Gastrocnemius medialis (tissue), 4 donors: ENCODE data around the gene HNRNPA0. TPM values are rescaled to one million over a fixed set of nuclear protein-coding genes. Genes with fewer than 3 reads are reported as not detected.

ENCODE experiments used
- ATAC-seq, 2 donors: fragments of 150-250 bp; one replicate each; pipeline ENCODE4 v1.9.1; 2016
- DNase-seq, 2 donors: peaks; one replicate each; pipeline ENCODE4 v3.0.0-alpha.2; 2019
- H3K27ac ChIP-seq, 4 donors: fragments of 200-600 bp; sonication (generic); 1 replicate in 1 of 4; 2 replicates in 3 of 4; pipeline ENCODE4 v1.5.1; 2016 to 2018; ENCODE audit warnings: mild to moderate bottlenecking in 2 of 4, moderate library complexity in 1 of 4
- H3K27me3 ChIP-seq, 3 donors: fragments of 200-600 bp; sonication (generic) in 2 of 3; 1 replicate in 1 of 3; 2 replicates in 2 of 3; pipeline versions ENCODE4 v1.5.1 to v1.6.0; 2016 to 2019; ENCODE audit warnings: mild to moderate bottlenecking in 1 of 3, moderate library complexity in 1 of 3
- H3K36me3 ChIP-seq, 2 donors: fragments of 200-600 bp; sonication (generic) in 1 of 2; one replicate each; pipeline ENCODE4 v1.5.1; 2017 to 2018
- H3K4me1 ChIP-seq, 2 donors: fragments of 200-600 bp; sonication (generic) in 1 of 2; one replicate each; pipeline ENCODE4 v1.5.1; 2016 to 2017; ENCODE audit warnings: mild to moderate bottlenecking in 2 of 2
- H3K4me3 ChIP-seq, 4 donors: fragments of 200-600 bp; sonication (generic) in 3 of 4; 1 replicate in 1 of 4; 2 replicates in 3 of 4; pipeline ENCODE4 v1.5.1; 2016 to 2019; ENCODE audit warnings: mild to moderate bottlenecking in 2 of 4
- H3K9me3 ChIP-seq, 3 donors: fragments of 200-600 bp; sonication (generic) in 2 of 3; 1 replicate in 1 of 3; 2 replicates in 2 of 3; pipeline ENCODE4 v1.5.1; 2016 to 2019
- CTCF ChIP-seq, 5 experiments: fragments of 450-650 bp in 3 of 5; fragments of 200-600 bp in 2 of 5; sonication (generic) in 2 of 5; IDR thresholded peaks in 4 of 5; conservative IDR thresholded peaks in 1 of 5; 1 replicate in 4 of 5; 2 replicates in 1 of 5; pipeline ENCODE4 v1.5.1; 2016 to 2019; ENCODE audit warnings: antibody characterized with exemption in 5 of 5, mild to moderate bottlenecking in 3 of 5, moderate library complexity in 3 of 5
- POLR2A ChIP-seq, 2 donors: fragments of 450-650 bp; IDR thresholded peaks; one replicate each; pipeline ENCODE4 v1.6.1; 2017; ENCODE audit warnings: antibody characterized with exemption in 2 of 2, mild to moderate bottlenecking in 2 of 2, moderate library complexity in 2 of 2
- in situ Hi-C, 4 donors: fragments of 200-750 bp; cut with MboI; loops; one replicate each; pipeline versions ENCODE4 v1.15.0 to v1.8.0; 2017; ENCODE audit warnings: low sequenced_read_pairs in 4 of 4
- intact Hi-C: fragments of 100-400 bp; cut with DNase I; formaldehyde crosslinking; loops from one replicate; pipeline ENCODE4 v1.15.1; 2023; ENCODE audit warnings: low total_unique reads
- total RNA-seq, 4 donors: library from RNA; depleted of rRNA; stranded (reverse); fragments of >200 nt; gene quantifications; one replicate each; pipeline versions ENCODE4 v1.1.0 to v1.2.3, GENCODE V29; 2016

The HNRNPA0 gene
- total RNA-seq, 4 donors from 2014 or later: 4.2 to 6.0 (median 5.2) TPM

DNA sequence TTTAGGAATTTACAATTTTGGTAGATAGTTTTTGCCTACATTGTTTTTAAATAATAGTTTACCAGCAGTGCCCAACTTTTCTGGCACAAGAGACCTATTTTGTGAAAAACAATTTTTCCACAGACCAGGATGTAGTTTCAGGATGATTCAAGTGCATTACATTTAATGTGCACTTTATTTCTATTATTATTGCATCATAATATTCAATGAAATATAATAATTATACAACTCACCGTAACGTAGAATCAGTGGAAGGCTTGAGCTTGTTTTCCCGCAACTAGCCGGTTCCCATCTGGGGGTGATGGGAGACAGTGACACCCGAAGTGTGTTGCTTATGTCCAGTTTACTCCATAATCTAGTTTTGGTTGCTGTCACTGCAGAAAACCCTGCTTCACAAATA lies 3.5 kb upstream of the HNRNPA0 start:
- in situ Hi-C loops (loop anchor here in 2 of 4 donors (25.0 kb wide), 1 partner anchor 280 kb away; the partner anchor contains the start of gene FAM13B (in 2 of the 2)), intact Hi-C loops (no loop called here)
- TF ChIP-seq POLR2A (IDR thresholded peaks at IDR 0.05) (no peak), CTCF (IDR thresholded peaks at IDR 0.05 in 4 of 5, conservative IDR thresholded peaks at IDR 0.05 in 1 of 5) (no peak)
- Histone ChIP-seq H3K4me3 (no peak overlapping the region), H3K4me1 (peaks cover 0 to 13% of the 10 kb centered on the region in 2 donors), H3K36me3 (no peaks in the 10 kb centered on the region), H3K27ac (no peak overlapping the region), H3K27me3 (no peaks in the 10 kb centered on the region), H3K9me3 (no peaks in the 10 kb centered on the region)
- DNase-seq: no peak
- no peak for ATAC-seq

DNA sequence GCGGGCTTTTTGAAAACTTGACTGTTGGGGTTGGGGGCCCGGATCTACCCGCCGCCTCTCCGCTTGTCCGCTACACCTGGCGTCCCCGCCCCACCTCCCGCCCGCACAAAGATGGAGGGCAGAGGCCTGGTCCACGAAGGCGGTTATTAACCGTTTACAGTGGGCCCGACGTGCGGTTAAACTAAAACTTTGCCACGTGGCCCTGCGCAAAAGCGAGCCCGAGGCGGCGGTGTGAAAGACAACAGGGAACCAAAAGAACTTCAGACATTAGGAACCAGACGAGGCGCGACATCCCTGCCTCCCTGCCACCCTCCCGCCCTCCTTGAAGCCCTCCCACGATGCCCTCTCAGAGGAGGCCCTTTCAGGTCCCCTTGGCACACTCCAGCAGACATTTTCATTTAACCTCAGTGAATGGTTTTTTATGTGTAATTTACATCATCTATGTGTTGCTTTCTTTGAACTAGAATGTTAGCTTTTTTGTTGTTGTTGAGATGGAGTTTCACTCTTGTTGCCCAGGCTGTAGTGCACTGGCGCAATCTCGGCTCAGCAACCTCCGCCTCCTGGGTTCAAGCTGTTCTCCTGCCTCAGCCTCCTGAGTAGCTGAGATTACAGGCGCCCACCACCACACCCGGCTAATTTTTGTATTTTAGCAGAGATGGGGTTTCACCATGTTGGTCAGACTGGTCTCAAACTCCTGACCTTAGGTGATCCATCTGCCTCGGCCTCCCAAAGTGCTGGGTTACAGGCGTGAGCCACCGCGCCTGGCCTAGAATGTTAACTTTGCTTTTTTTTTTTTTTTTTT lies 999 bp upstream of the HNRNPA0 start:
- in situ Hi-C loops (loop anchor here in 2 of 4 donors (25.0 kb wide), 1 partner anchor 282 kb away; the partner anchor contains the start of gene FAM13B (in 2 of the 2)), intact Hi-C loops (loop anchor here (2.0 to 5.0 kb wide), 6 partner anchors 68 to 822 kb away; partner anchors contain the start of genes BRD8, FAM13B, HSPA9 and KIF20A)

DNA sequence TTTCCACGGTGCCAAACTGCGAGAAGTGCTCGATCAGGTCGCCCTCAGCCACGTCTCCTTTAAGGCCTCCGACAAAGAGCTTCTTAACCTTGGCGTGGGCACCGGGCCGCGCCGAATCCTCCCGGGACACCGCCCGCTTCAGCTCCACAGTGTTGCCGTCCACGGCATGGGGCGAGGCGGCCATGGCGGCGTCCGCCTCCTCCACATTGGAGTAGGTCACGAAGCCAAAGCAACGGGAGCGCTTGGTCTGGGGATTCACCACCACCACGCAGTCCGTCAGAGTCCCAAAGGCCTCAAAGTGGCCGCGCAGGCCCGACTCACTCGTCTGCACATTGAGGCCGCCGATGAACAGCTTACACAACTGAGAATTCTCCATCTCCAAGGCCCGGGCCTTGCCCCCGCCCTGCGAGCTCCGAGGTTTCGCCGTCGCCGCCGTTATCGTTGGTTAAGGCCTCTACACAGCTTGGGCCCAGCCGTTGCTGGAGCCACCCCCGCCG lies 424 bp downstream of the HNRNPA0 start:
- in situ Hi-C loops (loop anchor here in 2 of 4 donors (25.0 kb wide), 1 partner anchor 284 kb away; the partner anchor contains the start of gene FAM13B (in 2 of the 2)), intact Hi-C loops (loop anchor here (2.0 to 5.0 kb wide), 6 partner anchors 69 to 824 kb away; partner anchors contain the start of genes BRD8, FAM13B, HSPA9 and KIF20A)
- Histone ChIP-seq H3K4me3 (peak overlapping the region; percentile 80 to 98 (median 96)), H3K9me3 (no peaks in the 10 kb centered on the region), H3K36me3 (no peaks in the 10 kb centered on the region), H3K4me1 (peaks cover 28 to 32% of the 10 kb centered on the region in 2 donors), H3K27ac (peak overlapping the region; percentile 98 to 100 (median 100)), H3K27me3 (no peaks in the 10 kb centered on the region)
- ATAC-seq (peak; percentile 35 to 42), DNase-seq (peak; percentile 29 to 64)
- no peak for TF ChIP-seq CTCF (IDR thresholded peaks at IDR 0.05 in 4 of 5, conservative IDR thresholded peaks at IDR 0.05 in 1 of 5)
- TF ChIP-seq POLR2A (IDR thresholded peaks at IDR 0.05): no peak

More for the DNA sequence above, 999 bp upstream of the HNRNPA0 start:
- TF ChIP-seq POLR2A (IDR thresholded peaks at IDR 0.05): no peak
- TF ChIP-seq CTCF (IDR thresholded peaks at IDR 0.05 in 4 of 5, conservative IDR thresholded peaks at IDR 0.05 in 1 of 5): no peak
- DNase-seq: no peak
- H3K4me3 ChIP-seq: peak overlapping the region; percentile 80 to 98 (median 96)
- no peaks in the 10 kb centered on the region for H3K9me3 ChIP-seq
- H3K27ac ChIP-seq: peak overlapping the region; percentile 98 to 100 (median 100)
- H3K36me3 ChIP-seq: no peaks in the 10 kb centered on the region
- peak; percentile 41 to 42 for ATAC-seq
- H3K4me1 ChIP-seq: peaks cover 22 to 23% of the 10 kb centered on the region in 2 donors
- no peaks in the 10 kb centered on the region for H3K27me3 ChIP-seq

- peak overlapping the region; percentile 98 to 100 (median 100) for H3K27ac ChIP-seq
- peaks cover 34 to 38% of the 10 kb centered on the region in 2 donors for H3K4me1 ChIP-seq
- no peak for ATAC-seq
- DNase-seq: peak in 1 of 2 donors; percentile 34
- no peaks in the 10 kb centered on the region for H3K9me3 ChIP-seq
- H3K4me3 ChIP-seq: peak overlapping the region; percentile 80 to 98 (median 96)
- no peaks in the 10 kb centered on the region for H3K27me3 ChIP-seq
- in situ Hi-C loops (loop anchor here in 2 of 4 donors (25.0 kb wide), 1 partner anchor 284 kb away; the partner anchor contains the start of gene FAM13B (in 2 of the 2)), intact Hi-C loops (loop anchor here (5.0 kb wide), 4 partner anchors 131 to 824 kb away; partner anchors contain the start of genes BRD8, HSPA9, KIF20A and SPOCK1)
- TF ChIP-seq POLR2A (IDR thresholded peaks at IDR 0.05): peak in 1 of 2 donors; percentile 37
- TF ChIP-seq CTCF (IDR thresholded peaks at IDR 0.05 in 4 of 5, conservative IDR thresholded peaks at IDR 0.05 in 1 of 5): no peak
- H3K36me3 ChIP-seq: no peaks in the 10 kb centered on the region
These were observed 1.1 kb downstream of the HNRNPA0 start for GRCh38 chr5:137752905-137753690.
